DOHH2 (cell line): ENCODE data around the gene RIPPLY1.

Source experiments
- H3F3A ChIP-seq: fragments of 200-600 bp; sonication (generic), shearing (Covaris generic); 2 replicates; pipeline ENCODE4 v1.6.0; 2016; ENCODE audit warnings: antibody characterized with exemption, mild to moderate bottlenecking; ENCODE audit not compliant: control insufficient read depth, insufficient read depth
- H3K27ac ChIP-seq: fragments of 200-600 bp; sonication (generic); 2 replicates; pipeline ENCODE4 v1.5.1; 2014; ENCODE audit warnings: low read depth, mild to moderate bottlenecking, low read length, moderate library complexity
- H3K27me3 ChIP-seq: fragments of 200-600 bp; sonication (generic); 2 replicates; pipeline ENCODE4 v1.6.1; 2014; ENCODE audit warnings: mild to moderate bottlenecking, low read length, mixed read lengths; ENCODE audit not compliant: control insufficient read depth
- H3K36me3 ChIP-seq: fragments of 200-600 bp; sonication (generic); 2 replicates; pipeline ENCODE4 v1.6.1; 2014; ENCODE audit warnings: mild to moderate bottlenecking, low read length, moderate library complexity, mixed read lengths; ENCODE audit not compliant: control insufficient read depth
- H3K4me1 ChIP-seq: fragments of 200-600 bp; sonication (generic); 2 replicates; pipeline ENCODE4 v1.6.1; 2014; ENCODE audit warnings: mild to moderate bottlenecking, low read length, mixed read lengths; ENCODE audit not compliant: control insufficient read depth
- H3K4me2 ChIP-seq: fragments of 200-600 bp; sonication (generic); 2 replicates; pipeline ENCODE4 v1.6.0; 2014; ENCODE audit warnings: mild to moderate bottlenecking, low read length, moderate library complexity
- H3K4me3 ChIP-seq: fragments of 200-600 bp; sonication (generic); 2 replicates; pipeline ENCODE4 v1.5.1; 2014; ENCODE audit warnings: mild to moderate bottlenecking, low read length, mixed read lengths
- H3K79me2 ChIP-seq: fragments of 200-600 bp; sonication (generic); 2 replicates; pipeline ENCODE4 v1.6.1; 2014; ENCODE audit warnings: mild to moderate bottlenecking, low read length, mixed read lengths; ENCODE audit not compliant: control insufficient read depth
- H3K9me2 ChIP-seq: fragments of 200-600 bp; sonication (generic); replicated peaks from 2 replicates; pipeline ENCODE4 v1.6.1; 2014; ENCODE audit warnings: mild to moderate bottlenecking, low read length, mixed read lengths; ENCODE audit not compliant: control insufficient read depth
- H3K9me3 ChIP-seq: fragments of 200-600 bp; sonication (generic); 2 replicates; pipeline ENCODE4 v1.6.1; 2014; ENCODE audit warnings: antibody characterized with exemption, low read length, mixed read lengths; ENCODE audit not compliant: control insufficient read depth, insufficient read depth
- H4K20me1 ChIP-seq: fragments of 200-600 bp; sonication (generic); 2 replicates; pipeline ENCODE4 v1.6.0; 2014; ENCODE audit warnings: low read depth, mild to moderate bottlenecking, antibody characterized with exemption, low read length, moderate library complexity; ENCODE audit not compliant: control insufficient read depth, insufficient read depth
- EZH2phosphoT487 ChIP-seq: fragments of 200-600 bp; sonication (generic); IDR thresholded peaks from 2 replicates; pipeline ENCODE4 v1.6.1; 2017; ENCODE audit warnings: borderline replicate concordance, mild to moderate bottlenecking, antibody characterized with exemption, low read length, moderate library complexity, mixed read lengths
- TF ChIP-seq, protein P1 (sequence below): fragments of 200-600 bp; sonication (generic); IDR thresholded peaks from one replicate; pipeline ENCODE4 v1.5.1; 2014; ENCODE audit warnings: antibody characterized with exemption, mild to moderate bottlenecking, low read depth, low read length; ENCODE audit not compliant: poor library complexity, severe bottlenecking

The RIPPLY1 gene

DNA sequence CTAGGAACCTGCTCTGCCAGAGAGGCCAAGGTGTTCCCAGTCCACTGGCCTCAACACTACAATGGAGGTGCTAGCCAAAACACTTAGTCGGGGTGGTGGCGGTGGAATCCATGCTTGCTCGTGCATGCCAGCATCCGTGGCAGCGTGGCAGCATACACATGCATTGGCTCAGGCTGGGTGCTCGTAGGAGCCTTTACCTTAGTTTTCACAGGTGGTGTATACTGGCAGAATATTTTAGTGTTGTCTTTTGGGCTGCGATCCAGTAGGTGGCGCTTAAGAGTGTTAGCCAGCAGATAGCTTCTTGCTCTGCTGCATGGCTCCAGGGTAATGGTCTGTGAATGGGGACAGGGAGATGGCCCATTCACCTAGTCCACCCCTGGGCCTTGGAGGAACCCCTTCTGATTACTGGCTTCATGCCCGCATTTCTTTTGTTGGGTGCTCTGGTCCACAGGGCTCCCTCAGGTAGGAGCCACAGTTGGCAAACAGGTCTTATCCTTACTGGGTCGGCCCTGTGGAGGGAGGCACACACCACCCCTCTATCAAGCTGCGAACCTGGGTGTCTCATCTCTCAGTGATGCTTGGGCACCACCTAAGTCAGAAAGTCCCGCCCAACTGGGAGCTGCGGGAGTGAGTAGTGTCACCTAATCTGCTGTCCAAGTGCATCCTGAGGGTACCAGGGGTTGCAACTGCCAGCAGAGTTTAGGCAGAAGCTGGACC, 40.0 kb downstream of the RIPPLY1 start:
- H3K9me3 ChIP-seq, result no peaks in the 10 kb centered on the region
- no peaks in the 10 kb centered on the region for H3K4me1 ChIP-seq
- H3K4me2 ChIP-seq, result no peak overlapping the region
- H3F3A ChIP-seq, result no peaks in the 10 kb centered on the region
- H3K4me3 ChIP-seq, result no peak overlapping the region
- H3K9me2 ChIP-seq, result no peaks in the 10 kb centered on the region
- TF ChIP-seq EZH2phosphoT487, result no peak
- TF ChIP-seq, protein P1, sequence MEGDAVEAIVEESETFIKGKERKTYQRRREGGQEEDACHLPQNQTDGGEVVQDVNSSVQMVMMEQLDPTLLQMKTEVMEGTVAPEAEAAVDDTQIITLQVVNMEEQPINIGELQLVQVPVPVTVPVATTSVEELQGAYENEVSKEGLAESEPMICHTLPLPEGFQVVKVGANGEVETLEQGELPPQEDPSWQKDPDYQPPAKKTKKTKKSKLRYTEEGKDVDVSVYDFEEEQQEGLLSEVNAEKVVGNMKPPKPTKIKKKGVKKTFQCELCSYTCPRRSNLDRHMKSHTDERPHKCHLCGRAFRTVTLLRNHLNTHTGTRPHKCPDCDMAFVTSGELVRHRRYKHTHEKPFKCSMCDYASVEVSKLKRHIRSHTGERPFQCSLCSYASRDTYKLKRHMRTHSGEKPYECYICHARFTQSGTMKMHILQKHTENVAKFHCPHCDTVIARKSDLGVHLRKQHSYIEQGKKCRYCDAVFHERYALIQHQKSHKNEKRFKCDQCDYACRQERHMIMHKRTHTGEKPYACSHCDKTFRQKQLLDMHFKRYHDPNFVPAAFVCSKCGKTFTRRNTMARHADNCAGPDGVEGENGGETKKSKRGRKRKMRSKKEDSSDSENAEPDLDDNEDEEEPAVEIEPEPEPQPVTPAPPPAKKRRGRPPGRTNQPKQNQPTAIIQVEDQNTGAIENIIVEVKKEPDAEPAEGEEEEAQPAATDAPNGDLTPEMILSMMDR, result peak; percentile 70
- no peaks in the 10 kb centered on the region for H3K27me3 ChIP-seq
- H3K79me2 ChIP-seq, result no peaks in the 10 kb centered on the region
- H3K27ac ChIP-seq, result no peak overlapping the region
- H3K36me3 ChIP-seq, result no peaks in the 10 kb centered on the region
- no peaks in the 10 kb centered on the region for H4K20me1 ChIP-seq
